IMR-90 (cell line): ENCODE data around the gene CDH13.

Source experiments
- BHLHE40 ChIP-seq: fragments of 150-350 bp; IDR thresholded peaks from 2 replicates; pipeline ENCODE4 v1.6.1; 2016; ENCODE audit warnings: mild to moderate bottlenecking, low read depth, low read length
- CEBPB ChIP-seq: IDR thresholded peaks from 2 replicates; pipeline ENCODE4 v1.6.1; 2012; ENCODE audit warnings: low read depth, low read length, improper control_type of control experiment
- CHD1 ChIP-seq: IDR thresholded peaks from 2 replicates; pipeline ENCODE4 v1.6.1; 2012; ENCODE audit warnings: low read depth, low read length, improper control_type of control experiment
- CTCF ChIP-seq: conservative IDR thresholded peaks from 2 replicates; pipeline ENCODE4 v1.5.1; 2012; ENCODE audit warnings: mild to moderate bottlenecking, low read depth, low read length, improper control_type of control experiment
- MAFK ChIP-seq: IDR thresholded peaks from 2 replicates; pipeline ENCODE4 v1.6.1; 2012; ENCODE audit warnings: low read depth, low read length, improper control_type of control experiment
- MAZ ChIP-seq: IDR thresholded peaks from 2 replicates; pipeline ENCODE4 v1.6.1; 2012; ENCODE audit warnings: low read depth, mild to moderate bottlenecking, low read length, improper control_type of control experiment, moderate library complexity, borderline replicate concordance
- MXI1 ChIP-seq: IDR thresholded peaks from 2 replicates; pipeline ENCODE4 v1.6.1; 2012; ENCODE audit warnings: low read depth, mild to moderate bottlenecking, low read length, moderate library complexity, borderline replicate concordance
- POLR2A ChIP-seq: IDR thresholded peaks from 2 replicates; pipeline ENCODE4 v1.6.1; 2012; ENCODE audit warnings: mild to moderate bottlenecking, low read depth, low read length
- RAD21 ChIP-seq: IDR thresholded peaks from 2 replicates; pipeline ENCODE4 v1.6.1; 2012; ENCODE audit warnings: low read length, improper control_type of control experiment
- RCOR1 ChIP-seq: IDR thresholded peaks from 2 replicates; pipeline ENCODE4 v1.6.1; 2012; ENCODE audit warnings: mild to moderate bottlenecking, low read length, improper control_type of control experiment; ENCODE audit not compliant: insufficient replicate concordance
- RFX5 ChIP-seq: IDR thresholded peaks from 2 replicates; pipeline ENCODE4 v1.8.0; 2012; ENCODE audit warnings: low read depth, mild to moderate bottlenecking, low read length, moderate library complexity
- SMC3 ChIP-seq: fragments of 150-350 bp; IDR thresholded peaks from 2 replicates; pipeline ENCODE4 v1.6.1; 2016; ENCODE audit warnings: low read depth, mild to moderate bottlenecking, antibody characterized with exemption, low read length, moderate library complexity
- USF2 ChIP-seq: fragments of 150-350 bp; IDR thresholded peaks from 2 replicates; pipeline ENCODE4 v1.6.1; 2017; ENCODE audit warnings: mild to moderate bottlenecking, antibody characterized with exemption, low read length, low read depth
- TF ChIP-seq, protein P1 (sequence below): fragments of 150-350 bp; IDR thresholded peaks from 2 replicates; pipeline ENCODE4 v1.6.1; 2016; ENCODE audit warnings: low read depth, mild to moderate bottlenecking, low read length, moderate library complexity, borderline replicate concordance

- TF ChIP-seq, protein P1, sequence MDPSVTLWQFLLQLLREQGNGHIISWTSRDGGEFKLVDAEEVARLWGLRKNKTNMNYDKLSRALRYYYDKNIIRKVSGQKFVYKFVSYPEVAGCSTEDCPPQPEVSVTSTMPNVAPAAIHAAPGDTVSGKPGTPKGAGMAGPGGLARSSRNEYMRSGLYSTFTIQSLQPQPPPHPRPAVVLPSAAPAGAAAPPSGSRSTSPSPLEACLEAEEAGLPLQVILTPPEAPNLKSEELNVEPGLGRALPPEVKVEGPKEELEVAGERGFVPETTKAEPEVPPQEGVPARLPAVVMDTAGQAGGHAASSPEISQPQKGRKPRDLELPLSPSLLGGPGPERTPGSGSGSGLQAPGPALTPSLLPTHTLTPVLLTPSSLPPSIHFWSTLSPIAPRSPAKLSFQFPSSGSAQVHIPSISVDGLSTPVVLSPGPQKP: no peak
- TF ChIP-seq CTCF (no peak), RFX5 (no peak), CEBPB (no peak), SMC3 (no peak), MXI1 (no peak), USF2 (no peak), POLR2A (no peak), BHLHE40 (no peak), RCOR1 (no peak), MAFK (no peak), MAZ (no peak), CHD1 (no peak), RAD21 (no peak)
Observed at GRCh38 chr16:83686726-83687125, 1060.0 kb downstream of the CDH13 start.
